Natural killer cell (primary cell): ENCODE results near the gene DTNBP1. TPM values are rescaled to one million over a fixed set of nuclear protein-coding genes. Genes with fewer than 3 reads are reported as not detected.
A peak's percentile ranks its signal among the peaks of the same experiment; 100 is the strongest.

Experiments
- ATAC-seq, 3 donors: fragments of 150-1000 bp in 2 of 3; fragments of 200-7000 bp in 1 of 3; cut with Tn5 transposase; 1 replicate in 1 of 3; 2 replicates in 2 of 3; pipeline ENCODE4 v1.10.0; 2021; ENCODE audit warnings: mild to moderate bottlenecking in 2 of 3, moderate library complexity in 2 of 3
- DNase-seq, 2 donors: peaks; one replicate each; pipeline versions ENCODE4 v3.0.0 to v3.0.0-alpha.2; 2013 to 2021; ENCODE audit warnings: mixed read lengths in 1 of 2
- H3K27ac ChIP-seq: one replicate; pipeline ENCODE4 v1.5.1; 2013; ENCODE audit warnings: mild to moderate bottlenecking, low read length
- H3K27me3 ChIP-seq: one replicate; pipeline ENCODE4 v1.6.1; 2013; ENCODE audit warnings: low read length; ENCODE audit not compliant: control insufficient read depth, insufficient read depth
- H3K36me3 ChIP-seq: one replicate; pipeline ENCODE4 v1.6.1; 2013; ENCODE audit warnings: low read length; ENCODE audit not compliant: control insufficient read depth, insufficient read depth
- H3K4me1 ChIP-seq: one replicate; pipeline ENCODE4 v1.6.1; 2013; ENCODE audit warnings: low read length; ENCODE audit not compliant: control insufficient read depth, insufficient read depth
- H3K4me3 ChIP-seq: one replicate; pipeline ENCODE4 v1.5.1; 2013; ENCODE audit warnings: low read length
- H3K9me3 ChIP-seq: one replicate; pipeline ENCODE4 v1.6.1; 2013; ENCODE audit warnings: low read length; ENCODE audit not compliant: control insufficient read depth, insufficient read depth
- H3K27ac Mint-ChIP-seq, 2 donors: one replicate each; pipeline ENCODE4 v1.8.0; 2022; ENCODE audit warnings: mild to moderate bottlenecking in 2 of 2, mixed read lengths in 2 of 2, moderate library complexity in 1 of 2
- H3K27me3 Mint-ChIP-seq, 2 donors: one replicate each; pipeline ENCODE4 v1.8.0; 2022; ENCODE audit warnings: low read depth in 2 of 2, mixed read lengths in 2 of 2
- H3K36me3 Mint-ChIP-seq: one replicate; pipeline ENCODE4 v1.8.0; 2022; ENCODE audit warnings: mixed read lengths
- H3K4me1 Mint-ChIP-seq, 2 donors: one replicate each; pipeline ENCODE4 v1.8.0; 2022; ENCODE audit warnings: mixed read lengths in 2 of 2
- H3K4me3 Mint-ChIP-seq: one replicate; pipeline ENCODE4 v1.8.0; 2022; ENCODE audit warnings: mild to moderate bottlenecking, moderate library complexity, mixed read lengths
- H3K9me3 Mint-ChIP-seq, 2 donors: one replicate each; pipeline ENCODE4 v1.8.0; 2022; ENCODE audit warnings: mixed read lengths in 2 of 2
- CTCF ChIP-seq: fragments of 200-600 bp; IDR thresholded peaks from one replicate; pipeline ENCODE4 v1.8.0; 2022; ENCODE audit warnings: antibody characterized with exemption
- WGBS: methylation state at CpG from one replicate; pipeline ENCODE4 v1.1.7; 2013; ENCODE audit warnings: missing lambda C conversion rate; ENCODE audit not compliant: insufficient coverage; 5-methylcytosine and 5-hydroxymethylcytosine counted together
- intact Hi-C: fragments of 100-400 bp; cut with micrococcal nuclease; formaldehyde crosslinking; loops from one replicate; pipeline ENCODE4 v1.14.2; 2022
- total RNA-seq, 4 donors: library from RNA; stranded (reverse); fragments of 120-200 nt in 1 of 4; gene quantifications; one replicate each; pipeline versions ENCODE4 v1.2.3 to v1.2.4, GENCODE V29; 2013 to 2022

Gene DTNBP1, protein sequence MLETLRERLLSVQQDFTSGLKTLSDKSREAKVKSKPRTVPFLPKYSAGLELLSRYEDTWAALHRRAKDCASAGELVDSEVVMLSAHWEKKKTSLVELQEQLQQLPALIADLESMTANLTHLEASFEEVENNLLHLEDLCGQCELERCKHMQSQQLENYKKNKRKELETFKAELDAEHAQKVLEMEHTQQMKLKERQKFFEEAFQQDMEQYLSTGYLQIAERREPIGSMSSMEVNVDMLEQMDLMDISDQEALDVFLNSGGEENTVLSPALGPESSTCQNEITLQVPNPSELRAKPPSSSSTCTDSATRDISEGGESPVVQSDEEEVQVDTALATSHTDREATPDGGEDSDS
- 10 to 100 TPM; 31.6 to 42.2 (median 38.4) TPM for total RNA-seq
- total RNA-seq (2013), result 37.6 TPM

DNA sequence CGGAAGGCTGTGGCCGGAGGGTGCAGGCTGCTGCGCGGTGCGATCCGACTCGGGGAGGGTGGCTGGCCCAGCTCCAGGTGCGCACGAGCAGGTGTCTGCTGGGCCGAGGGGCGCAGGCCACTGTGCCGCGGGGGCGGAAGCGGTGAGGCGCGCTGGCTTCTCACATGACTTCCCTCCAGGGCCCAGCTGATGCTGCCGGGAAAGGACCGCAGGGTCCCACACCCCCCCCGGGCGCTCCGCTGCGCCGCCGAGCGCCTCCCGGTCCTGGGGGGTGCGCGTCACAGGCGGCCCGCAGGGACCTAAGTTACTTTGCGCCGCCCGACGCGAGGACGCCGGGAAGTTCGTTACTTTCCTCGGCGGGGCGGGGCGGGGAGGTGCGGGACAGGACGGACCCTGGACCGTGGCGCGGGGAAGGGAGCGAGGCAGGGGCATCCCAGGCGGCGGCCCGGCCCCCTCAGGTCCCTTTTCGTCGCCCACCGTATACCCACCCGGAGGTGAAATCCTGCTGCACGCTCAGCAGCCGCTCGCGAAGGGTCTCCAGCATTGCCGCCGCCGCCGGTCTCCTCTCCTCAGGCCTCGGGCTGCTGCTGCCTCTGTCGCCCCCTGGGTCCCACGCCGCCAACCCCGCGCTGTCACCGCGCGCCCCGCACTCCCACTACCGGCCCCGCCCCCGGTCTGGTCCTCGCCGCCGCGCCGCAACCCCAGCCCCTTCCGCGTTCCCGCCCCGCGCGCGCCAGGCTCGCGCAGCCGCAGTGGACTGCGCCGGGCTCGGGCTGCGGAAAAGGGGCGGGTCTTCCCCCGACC lies at the start of gene DTNBP1:
Gene DTNBP1 (minus strand): TSS at position 703 of the 804 bp plus-strand sequence. CDS start 159 bp downstream, at position 544.
- no peaks in the 10 kb centered on the region for H3K36me3 ChIP-seq
- peaks cover 32 to 40% of the 10 kb centered on the region in 2 donors for H3K4me1 Mint-ChIP-seq

GRCh38 chr6:15709651-15710269 lies 46.9 kb upstream of the DTNBP1 start:
- Histone ChIP-seq H3K4me3 (no peak overlapping the region), H3K4me1 (no peaks in the 10 kb centered on the region), H3K36me3 (no peaks in the 10 kb centered on the region), H3K9me3 (no peaks in the 10 kb centered on the region), H3K27ac (no peak overlapping the region), H3K27me3 (no peaks in the 10 kb centered on the region)
- H3K36me3 Mint-ChIP-seq, result no peaks in the 10 kb centered on the region
- peaks cover 9 to 16% of the 10 kb centered on the region in 2 donors for H3K27me3 Mint-ChIP-seq
- no peak for TF ChIP-seq CTCF
- no peaks in the 10 kb centered on the region for H3K4me1 Mint-ChIP-seq
- no peaks in the 10 kb centered on the region for H3K9me3 Mint-ChIP-seq
- no peak overlapping the region for H3K27ac Mint-ChIP-seq
- no peak for DNase-seq
- H3K4me3 Mint-ChIP-seq, result no peak overlapping the region
- ATAC-seq, result no peak
- intact Hi-C loops, result no loop called here
- WGBS, result 100% methylated on average over 2 of the region's 2 CpGs

More for the DNA sequence above, at the start of gene DTNBP1:
- TF ChIP-seq CTCF, result no peak
- intact Hi-C loops, result no loop called here
- ATAC-seq, result peak; percentile 78 to 87 (median 84)
- WGBS, result under 1% methylated on average over 98 of the region's 98 CpGs
- Mint-ChIP-seq H3K27me3 (no peaks in the 10 kb centered on the region), H3K27ac (peak within 1 kb of the TSS; percentile 58 to 61), H3K9me3 (no peaks in the 10 kb centered on the region), H3K4me3 (peak within 1 kb of the TSS; percentile 84), H3K36me3 (no peaks in the 10 kb centered on the region)
- peaks cover 30% of the 10 kb centered on the region for H3K4me1 ChIP-seq
- peak within 1 kb of the TSS; percentile 66 for H3K4me3 ChIP-seq
- no peaks in the 10 kb centered on the region for H3K9me3 ChIP-seq
- peak within 1 kb of the TSS; percentile 87 for H3K27ac ChIP-seq
- peak; percentile 85 to 89 for DNase-seq
- no peaks in the 10 kb centered on the region for H3K27me3 ChIP-seq

GRCh38 chr6:15708231-15708630 lies 45.4 kb upstream of the DTNBP1 start:
- intact Hi-C loops, result no loop called here
- Histone ChIP-seq H3K4me3 (no peak overlapping the region), H3K4me1 (no peaks in the 10 kb centered on the region), H3K36me3 (no peaks in the 10 kb centered on the region), H3K27me3 (no peaks in the 10 kb centered on the region), H3K27ac (no peak overlapping the region), H3K9me3 (no peaks in the 10 kb centered on the region)
- peaks cover 13 to 22% of the 10 kb centered on the region in 2 donors for H3K27me3 Mint-ChIP-seq
- H3K4me1 Mint-ChIP-seq, result no peaks in the 10 kb centered on the region
- ATAC-seq (no peak), DNase-seq (no peak)
- TF ChIP-seq CTCF, result no peak
- H3K9me3 Mint-ChIP-seq, result peaks cover 2 to 3% of the 10 kb centered on the region in 2 donors
- no peak overlapping the region for H3K27ac Mint-ChIP-seq
- 88% methylated on average over 4 of the region's 5 CpGs for WGBS
- H3K36me3 Mint-ChIP-seq, result peaks cover 7% of the 10 kb centered on the region
- no peak overlapping the region for H3K4me3 Mint-ChIP-seq
